WI38 (cell line): ENCODE results near the gene CTBP2.

Experiments used
- H3K4me3 ChIP-seq: 2 replicates; pipeline ENCODE4 v1.5.1; 2011; ENCODE audit warnings: low read depth, mild to moderate bottlenecking, control low read depth, low read length
- TF ChIP-seq, protein P1 (sequence below): IDR thresholded peaks from 2 replicates; pipeline ENCODE4 v1.5.1; 2012; ENCODE audit warnings: low read depth, mild to moderate bottlenecking, control low read depth, low read length

Gene CTBP2

DNA sequence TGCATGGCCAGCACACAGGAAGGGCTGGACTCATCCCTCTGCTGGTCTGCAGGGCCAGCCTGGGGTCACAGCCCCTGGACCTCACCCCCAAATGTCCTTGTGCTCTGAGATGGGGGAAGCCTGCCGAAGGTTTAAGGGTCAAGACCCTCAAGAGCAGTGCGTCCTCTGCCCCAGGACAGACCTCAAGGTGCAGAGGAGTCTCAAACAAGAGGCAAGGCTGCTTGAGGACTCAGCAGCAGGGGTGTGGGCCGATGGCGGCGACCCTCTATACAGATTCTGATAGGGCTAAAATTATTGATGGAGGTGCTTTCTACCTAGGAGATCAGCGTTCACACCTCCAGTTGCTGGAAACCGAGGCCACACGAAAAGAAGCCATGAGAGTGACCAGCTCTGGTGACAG is 137.7 kb downstream of the CTBP2 start:
- TF ChIP-seq, protein P1, sequence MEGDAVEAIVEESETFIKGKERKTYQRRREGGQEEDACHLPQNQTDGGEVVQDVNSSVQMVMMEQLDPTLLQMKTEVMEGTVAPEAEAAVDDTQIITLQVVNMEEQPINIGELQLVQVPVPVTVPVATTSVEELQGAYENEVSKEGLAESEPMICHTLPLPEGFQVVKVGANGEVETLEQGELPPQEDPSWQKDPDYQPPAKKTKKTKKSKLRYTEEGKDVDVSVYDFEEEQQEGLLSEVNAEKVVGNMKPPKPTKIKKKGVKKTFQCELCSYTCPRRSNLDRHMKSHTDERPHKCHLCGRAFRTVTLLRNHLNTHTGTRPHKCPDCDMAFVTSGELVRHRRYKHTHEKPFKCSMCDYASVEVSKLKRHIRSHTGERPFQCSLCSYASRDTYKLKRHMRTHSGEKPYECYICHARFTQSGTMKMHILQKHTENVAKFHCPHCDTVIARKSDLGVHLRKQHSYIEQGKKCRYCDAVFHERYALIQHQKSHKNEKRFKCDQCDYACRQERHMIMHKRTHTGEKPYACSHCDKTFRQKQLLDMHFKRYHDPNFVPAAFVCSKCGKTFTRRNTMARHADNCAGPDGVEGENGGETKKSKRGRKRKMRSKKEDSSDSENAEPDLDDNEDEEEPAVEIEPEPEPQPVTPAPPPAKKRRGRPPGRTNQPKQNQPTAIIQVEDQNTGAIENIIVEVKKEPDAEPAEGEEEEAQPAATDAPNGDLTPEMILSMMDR, result no peak
- H3K4me3 ChIP-seq, result no peak overlapping the region

DNA sequence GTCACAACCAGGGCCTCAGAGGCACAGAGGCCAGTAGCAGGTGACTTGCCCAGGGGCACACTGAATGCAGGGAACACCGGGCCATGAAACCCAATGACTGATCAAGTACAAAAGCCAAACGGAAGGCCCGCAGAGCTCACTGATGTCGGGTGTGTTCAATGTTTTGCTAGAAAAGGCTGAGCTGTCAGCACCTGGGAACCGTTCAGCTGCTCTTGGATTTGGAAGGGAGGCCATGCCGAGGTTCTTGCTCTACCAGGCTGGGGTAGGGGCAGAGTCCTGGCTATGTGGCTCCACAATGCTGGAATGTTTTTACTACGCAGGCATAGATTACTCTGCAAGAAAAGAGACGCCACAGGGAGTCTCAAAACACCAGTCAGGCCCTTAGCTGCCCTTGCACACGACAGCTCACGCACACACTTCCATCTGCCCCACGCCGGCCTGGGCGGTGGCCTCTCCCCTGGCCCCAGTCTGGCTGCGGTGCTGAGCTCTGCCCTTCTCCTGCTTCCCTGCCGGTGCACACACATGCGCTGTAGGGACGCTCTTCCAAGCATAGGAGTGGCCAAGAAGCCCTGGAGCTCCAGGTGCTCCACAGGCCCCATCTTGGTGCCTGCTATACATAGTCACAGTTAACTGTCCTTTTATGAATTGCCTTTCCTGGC is 138.5 kb downstream of the CTBP2 start:
- TF ChIP-seq, protein P1, result no peak
- no peak overlapping the region for H3K4me3 ChIP-seq

DNA sequence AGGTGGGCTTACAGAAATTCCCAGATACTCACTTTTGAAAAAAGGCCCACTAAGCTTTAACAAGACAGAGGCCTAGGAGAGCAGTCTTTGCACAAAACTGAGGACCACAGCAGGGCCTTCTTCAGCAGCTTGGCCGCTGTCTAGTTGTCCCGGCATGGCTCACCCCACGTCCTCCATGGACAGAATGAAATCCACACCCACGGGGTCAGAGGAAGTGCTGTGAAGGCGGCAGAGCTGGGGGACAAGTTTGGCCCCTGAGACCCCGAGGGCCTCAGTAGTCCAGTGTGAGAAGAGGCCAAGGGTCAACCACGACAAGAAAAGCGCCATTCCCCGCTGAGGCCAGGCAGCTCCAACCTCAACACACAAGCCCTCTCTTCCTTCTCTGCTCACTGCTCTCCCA is 139.5 kb downstream of the CTBP2 start:
- no peak overlapping the region for H3K4me3 ChIP-seq
- TF ChIP-seq, protein P1, result no peak

DNA sequence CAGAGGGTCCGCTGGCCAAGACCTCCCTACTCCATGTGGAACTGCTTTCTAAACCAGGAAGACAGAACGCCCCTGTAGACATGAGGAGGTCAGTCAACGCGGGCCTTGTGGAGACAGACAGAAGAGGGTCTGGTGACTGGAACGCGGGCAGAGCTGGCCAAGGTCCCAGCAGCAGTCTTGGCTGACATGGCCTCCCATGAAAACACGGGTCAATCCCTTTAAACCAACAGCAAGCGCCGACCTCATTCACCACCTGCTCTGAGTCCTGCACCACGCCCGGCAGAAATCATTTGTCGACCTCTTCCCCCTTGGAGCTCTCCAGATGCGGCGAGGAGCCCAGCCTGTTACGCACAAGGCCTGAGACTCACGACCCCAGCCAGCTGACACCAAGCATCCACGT is 140.0 kb downstream of the CTBP2 start:
- H3K4me3 ChIP-seq, result no peak overlapping the region
- TF ChIP-seq, protein P1, result no peak

DNA sequence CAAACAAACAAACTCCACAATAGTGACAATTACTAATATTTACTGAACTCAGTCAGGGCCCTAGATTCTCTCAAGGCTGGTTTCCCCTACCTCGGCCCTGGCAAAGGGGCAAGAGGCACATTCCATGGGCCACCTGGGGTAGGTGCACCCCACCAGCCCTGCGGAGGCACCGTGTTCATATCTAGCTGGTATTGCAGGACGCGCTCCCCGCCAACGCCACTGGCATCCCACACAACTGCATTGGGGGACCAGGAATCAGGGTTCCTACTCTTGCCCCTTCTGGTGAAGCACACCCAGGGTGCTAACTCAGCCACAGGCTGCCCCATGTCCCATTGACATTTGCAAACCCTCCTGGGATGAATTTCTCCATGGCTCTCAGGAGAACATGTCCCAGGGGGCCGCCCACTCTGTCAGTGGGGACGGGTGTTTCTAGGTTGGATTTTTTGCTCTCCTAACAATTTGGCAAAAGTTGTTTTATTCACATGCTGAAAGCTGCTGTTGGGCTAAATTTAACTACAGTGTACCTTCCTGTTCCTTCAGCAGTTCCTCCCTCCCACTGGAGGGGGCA is 141.7 kb downstream of the CTBP2 start:
- no peak overlapping the region for H3K4me3 ChIP-seq
- TF ChIP-seq, protein P1, result no peak

DNA sequence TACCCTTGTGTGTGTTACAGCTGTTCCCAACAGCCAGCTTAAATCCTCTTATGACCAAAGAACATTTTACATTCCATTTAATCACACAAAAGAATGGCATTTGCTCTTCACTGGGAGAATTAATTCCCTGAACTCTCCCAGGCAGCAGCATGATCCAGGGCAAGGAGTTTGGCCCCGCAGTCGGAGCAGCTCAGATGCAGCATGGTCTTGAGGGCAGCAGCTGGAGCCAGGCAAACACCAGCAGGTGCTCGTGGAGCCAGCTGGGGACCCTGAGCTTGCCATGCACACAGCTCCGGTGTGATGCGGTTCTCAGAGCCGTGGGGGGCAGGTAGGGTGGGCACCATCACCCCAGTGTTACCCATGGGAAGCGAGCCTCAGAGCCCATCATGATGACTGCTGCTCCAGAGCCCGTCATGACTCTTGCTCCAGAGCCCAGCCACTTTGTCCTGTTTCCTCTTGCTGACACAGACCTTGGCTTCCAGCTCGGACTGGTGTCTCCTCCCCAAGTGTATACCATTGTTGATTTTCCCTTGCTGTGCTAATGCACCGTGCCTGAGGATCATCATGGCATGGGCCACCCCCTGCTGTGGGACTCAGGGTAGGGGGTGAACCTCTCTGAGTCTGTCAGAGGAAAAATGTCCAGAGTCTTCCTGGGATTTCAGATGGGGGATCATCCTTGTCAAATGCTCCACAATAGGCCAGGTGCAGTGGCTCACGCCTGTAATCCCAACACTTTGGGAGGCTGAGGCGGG is 142.6 kb downstream of the CTBP2 start:
- TF ChIP-seq, protein P1, result no peak
- H3K4me3 ChIP-seq, result no peak overlapping the region

DNA sequence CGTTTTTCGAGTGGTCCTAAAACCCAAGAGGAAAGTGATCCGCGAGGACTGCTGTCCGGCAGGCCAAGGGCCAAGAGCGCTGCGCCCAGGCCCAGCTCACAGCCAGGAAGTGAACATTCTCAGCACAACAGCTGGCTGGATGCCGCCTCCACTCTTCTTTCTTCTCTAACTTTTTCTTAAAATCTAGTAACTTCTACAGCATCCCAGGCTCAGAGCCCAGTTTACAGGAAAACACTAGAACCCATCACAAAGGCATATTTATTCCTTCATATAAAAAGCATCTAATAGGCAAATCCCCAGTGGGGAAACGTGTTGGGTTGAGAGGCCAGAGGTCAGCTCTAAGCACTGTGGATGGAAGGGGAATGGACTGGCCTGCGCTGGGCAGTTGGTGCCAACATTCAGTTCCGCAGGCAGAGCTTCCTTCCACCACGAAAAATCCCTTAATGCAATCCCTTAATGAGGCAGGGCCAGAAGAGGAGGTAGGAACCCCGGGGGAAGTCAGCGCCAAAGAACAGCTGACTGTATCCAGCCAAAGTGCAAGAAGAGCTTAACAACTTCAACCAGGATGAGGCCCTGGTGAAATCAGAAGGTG is 143.7 kb downstream of the CTBP2 start:
- TF ChIP-seq, protein P1, result no peak
- H3K4me3 ChIP-seq, result no peak overlapping the region
